NCI-H345 (cell line): Measurements from ENCODE around the gene HMGN5.

ENCODE experiments used
- DNase-seq: peaks from one replicate; lab custom pipeline; 2025; lab: John Stamatoyannopoulos, UW

HMGN5 gene

GRCh38 chrX:81201671-81202455 is at the start of gene HMGN5, which contains the start of gene SH3BGRL:
Gene HMGN5 (minus strand): TSS chrX:81201913. CDS start chrX:81121549, 80,364 bp downstream.
Gene SH3BGRL (plus strand): TSS chrX:81202102. CDS start chrX:81202201, 99 bp downstream.
- no peak for DNase-seq

GRCh38 chrX:81241753-81242152 is 40.0 kb upstream of the HMGN5 start:
- DNase-seq: no peak

GRCh38 chrX:81240701-81241331 is 39.1 kb upstream of the HMGN5 start:
- no peak for DNase-seq

GRCh38 chrX:81238166-81238565 is 36.5 kb upstream of the HMGN5 start:
- DNase-seq: no peak

- DNase-seq: no peak
These were observed 35.8 kb upstream of the HMGN5 start for GRCh38 chrX:81237516-81237915.

- DNase-seq: no peak
These were observed 30.5 kb upstream of the HMGN5 start for GRCh38 chrX:81232218-81232617.

- no peak for DNase-seq
These were observed 29.8 kb upstream of the HMGN5 start for GRCh38 chrX:81231476-81231875.

- no peak for DNase-seq
These were observed 28.2 kb upstream of the HMGN5 start for GRCh38 chrX:81229901-81230300.

- no peak for DNase-seq
These were observed 27.5 kb upstream of the HMGN5 start for GRCh38 chrX:81229229-81229628.

GRCh38 chrX:81215685-81216084 is 14.0 kb upstream of the HMGN5 start:
- DNase-seq: no peak

- DNase-seq: no peak
These were observed 7.2 kb upstream of the HMGN5 start for GRCh38 chrX:81208916-81209315.

- no peak for DNase-seq
These were observed 4.8 kb upstream of the HMGN5 start for GRCh38 chrX:81206476-81206875.

GRCh38 chrX:81205551-81205950 is 3.8 kb upstream of the HMGN5 start:
- DNase-seq: no peak

- no peak for DNase-seq
These were observed 1.2 kb upstream of the HMGN5 start for GRCh38 chrX:81202943-81203342.

- no peak for DNase-seq
These were observed 725 bp upstream of the HMGN5 start for GRCh38 chrX:81202456-81202819.

GRCh38 chrX:81201071-81201470 is 642 bp downstream of the HMGN5 start:
- no peak for DNase-seq

GRCh38 chrX:81195712-81196111 is 6.0 kb downstream of the HMGN5 start:
- DNase-seq: peak; percentile 28

- no peak for DNase-seq
These were observed 6.5 kb downstream of the HMGN5 start for GRCh38 chrX:81195259-81195658.

- DNase-seq: no peak
These were observed 27.4 kb downstream of the HMGN5 start for GRCh38 chrX:81174286-81174685.

GRCh38 chrX:81168391-81168790 is 33.3 kb downstream of the HMGN5 start:
- no peak for DNase-seq

GRCh38 chrX:81121513-81122363 is 80.0 kb downstream of the HMGN5 start:
- no peak for DNase-seq

- DNase-seq: no peak
These were observed 80.8 kb downstream of the HMGN5 start for GRCh38 chrX:81120936-81121371.
